ENCODE data around the gene APOL1. TPM values are rescaled to one million over a fixed set of nuclear protein-coding genes. Genes with fewer than 3 reads are reported as not detected.

The APOL1 gene
- total and polyA plus RNA-seq, 10 of the 15 experiments (the other 5 are each of a cell fraction or from before 2014, with no cell fraction given) = 9.0 to 42.0 (median 17.6) TPM

DNA sequence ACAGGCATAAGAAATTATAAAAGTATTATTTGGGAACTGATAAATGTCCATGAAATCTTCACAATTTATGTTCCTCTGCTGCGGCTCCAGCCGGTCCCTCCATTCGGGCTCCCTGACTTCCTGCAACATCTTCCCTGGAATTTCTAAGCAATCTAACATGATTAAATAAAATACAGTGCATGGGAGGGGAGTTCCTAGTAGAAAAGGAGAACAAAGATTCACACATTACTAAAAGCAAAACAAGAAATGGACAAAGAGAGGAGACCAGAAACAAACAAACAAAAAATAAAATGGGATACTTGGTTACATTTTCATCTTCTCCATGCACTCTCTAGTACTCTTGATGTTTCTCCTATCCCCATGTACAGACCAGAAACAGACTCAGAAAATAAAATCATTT, 42.7 kb upstream of the APOL1 start (continued):
- TF ChIP-seq, protein P1, sequence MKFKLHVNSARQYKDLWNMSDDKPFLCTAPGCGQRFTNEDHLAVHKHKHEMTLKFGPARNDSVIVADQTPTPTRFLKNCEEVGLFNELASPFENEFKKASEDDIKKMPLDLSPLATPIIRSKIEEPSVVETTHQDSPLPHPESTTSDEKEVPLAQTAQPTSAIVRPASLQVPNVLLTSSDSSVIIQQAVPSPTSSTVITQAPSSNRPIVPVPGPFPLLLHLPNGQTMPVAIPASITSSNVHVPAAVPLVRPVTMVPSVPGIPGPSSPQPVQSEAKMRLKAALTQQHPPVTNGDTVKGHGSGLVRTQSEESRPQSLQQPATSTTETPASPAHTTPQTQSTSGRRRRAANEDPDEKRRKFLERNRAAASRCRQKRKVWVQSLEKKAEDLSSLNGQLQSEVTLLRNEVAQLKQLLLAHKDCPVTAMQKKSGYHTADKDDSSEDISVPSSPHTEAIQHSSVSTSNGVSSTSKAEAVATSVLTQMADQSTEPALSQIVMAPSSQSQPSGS (IDR thresholded peaks at IDR 0.05; ENCODE audit: low read length) = no peak
- TF ChIP-seq RFX5 (IDR thresholded peaks at IDR 0.05; ENCODE audit: low read depth, low read length) (no peak), ZSCAN29 (IDR thresholded peaks at IDR 0.05) (no peak), MEF2B (IDR thresholded peaks at IDR 0.05; ENCODE audit: partially characterized antibody, poor library complexity, severe bottlenecking) (no peak), PAX5 (IDR thresholded peaks at IDR 0.05; ENCODE audit: borderline replicate concordance, low read depth, low read length) (no peak), SMARCA5 (IDR thresholded peaks at IDR 0.05) (no peak), CBX5 (IDR thresholded peaks at IDR 0.05; ENCODE audit: low read depth) (no peak), NFYB (IDR thresholded peaks at IDR 0.05; ENCODE audit: insufficient read depth, low read depth, low read length) (no peak), JUND (IDR thresholded peaks at IDR 0.05; ENCODE audit: low read depth, low read length) (no peak), RCOR1 (conservative IDR thresholded peaks at IDR 0.05; ENCODE audit: low read depth, low read length) (no peak)
- TF ChIP-seq, protein P2, sequence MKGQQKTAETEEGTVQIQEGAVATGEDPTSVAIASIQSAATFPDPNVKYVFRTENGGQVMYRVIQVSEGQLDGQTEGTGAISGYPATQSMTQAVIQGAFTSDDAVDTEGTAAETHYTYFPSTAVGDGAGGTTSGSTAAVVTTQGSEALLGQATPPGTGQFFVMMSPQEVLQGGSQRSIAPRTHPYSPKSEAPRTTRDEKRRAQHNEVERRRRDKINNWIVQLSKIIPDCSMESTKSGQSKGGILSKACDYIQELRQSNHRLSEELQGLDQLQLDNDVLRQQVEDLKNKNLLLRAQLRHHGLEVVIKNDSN (IDR thresholded peaks at IDR 0.05; ENCODE audit: borderline replicate concordance, extremely low read length, insufficient read depth, low read depth, low read length) = no peak
